Spinal cord (tissue), 10 donors: ENCODE measurements around the gene HES5. TPM values are rescaled to one million over a fixed set of nuclear protein-coding genes. Genes with fewer than 3 reads are reported as not detected.

Source experiments
- DNase-seq, 6 donors: peaks; one replicate each; pipeline versions ENCODE4 v3.0.0 to v3.0.0-alpha.2; 2013 to 2015; ENCODE audit warnings: low spot score in 6 of 6, low read depth in 4 of 6
- H3K27ac ChIP-seq: one replicate; pipeline ENCODE4 v1.5.1; 2013; ENCODE audit warnings: low read depth, low read length, control low read depth
- H3K27me3 ChIP-seq: one replicate; pipeline ENCODE4 v1.6.1; 2013; ENCODE audit warnings: low read length; ENCODE audit not compliant: control insufficient read depth, insufficient read depth
- H3K36me3 ChIP-seq: one replicate; pipeline ENCODE4 v1.6.1; 2013; ENCODE audit warnings: low read length; ENCODE audit not compliant: control insufficient read depth, insufficient read depth
- H3K4me1 ChIP-seq: one replicate; pipeline ENCODE4 v1.6.1; 2013; ENCODE audit warnings: low read length; ENCODE audit not compliant: control insufficient read depth, insufficient read depth
- H3K4me3 ChIP-seq: one replicate; pipeline ENCODE4 v1.5.1; 2013; ENCODE audit warnings: low read depth, low read length, control low read depth
- H3K9me3 ChIP-seq: one replicate; pipeline ENCODE4 v1.6.1; 2013; ENCODE audit warnings: low read length; ENCODE audit not compliant: control insufficient read depth, insufficient read depth
- WGBS: methylation state at CpG from one replicate; pipeline ENCODE4 v1.1.5; 2013; ENCODE audit warnings: missing lambda C conversion rate; ENCODE audit not compliant: insufficient coverage; 5-methylcytosine and 5-hydroxymethylcytosine counted together
- polyA plus RNA-seq, 2 donors: library from polyadenylated mRNA; unstranded; fragments of 120-200 nt; gene quantifications; one replicate each; pipeline ENCODE4 v1.2.1, GENCODE V29; 2013; ENCODE audit not compliant: insufficient read length in 2 of 2
- total RNA-seq, 2 donors: library from RNA; depleted of rRNA in 1 of 2; stranded (reverse); fragments of 120-200 nt in 1 of 2; fragments of >200 nt in 1 of 2; gene quantifications; one replicate each; pipeline versions ENCODE4 v1.2.3 to v1.2.4, GENCODE V29; 2013 to 2014
- donor health status: healthy.

The HES5 gene
- total and polyA plus RNA-seq, 4 donors, result 13.1 to 28.6 (median 19.1) TPM

- no peaks in the 10 kb centered on the region for H3K27me3 ChIP-seq
- no peaks in the 10 kb centered on the region for H3K9me3 ChIP-seq
- 93% methylated on average over 11 of the region's 11 CpGs for WGBS
- H3K4me3 ChIP-seq, result no peak overlapping the region
- no peak overlapping the region for H3K27ac ChIP-seq
- H3K36me3 ChIP-seq, result peaks cover 100% of the 10 kb centered on the region
- no peak for DNase-seq
- peaks cover 7% of the 10 kb centered on the region for H3K4me1 ChIP-seq
Measured at GRCh38 chr1:2509589-2509988, 20.5 kb downstream of the HES5 start.

DNA sequence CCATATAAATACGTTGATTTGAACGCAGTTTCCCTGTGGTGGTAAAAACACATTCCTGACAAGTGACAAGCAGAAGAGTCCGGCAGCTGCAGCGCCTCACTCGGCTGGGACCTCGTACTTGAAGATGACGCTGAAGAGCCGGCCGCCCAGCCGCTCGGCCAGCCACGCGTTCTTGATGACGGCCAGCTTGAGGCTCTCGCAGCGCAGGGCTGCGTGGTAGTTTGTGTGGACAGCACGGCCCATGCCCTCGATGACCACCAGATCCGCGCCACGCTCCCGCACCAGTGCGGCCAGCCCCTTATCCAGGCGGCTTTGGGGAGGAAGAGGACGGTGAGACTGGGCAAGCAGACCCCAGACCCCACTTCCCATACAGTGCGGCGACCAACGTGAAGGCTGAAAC is 21.3 kb downstream of the HES5 start:
- Histone ChIP-seq H3K36me3 (peaks cover 100% of the 10 kb centered on the region), H3K27ac (no peak overlapping the region), H3K9me3 (no peaks in the 10 kb centered on the region), H3K27me3 (no peaks in the 10 kb centered on the region), H3K4me1 (peaks cover 14% of the 10 kb centered on the region), H3K4me3 (no peak overlapping the region)
- no peak for DNase-seq
- 92% methylated on average over 29 of the region's 29 CpGs for WGBS

GRCh38 chr1:2508180-2508579 is 21.9 kb downstream of the HES5 start:
- DNase-seq, result no peak
- 85% methylated on average over 16 of the region's 24 CpGs for WGBS

GRCh38 chr1:2507744-2508155 is 22.3 kb downstream of the HES5 start:
- WGBS, result 89% methylated on average over 5 of the region's 6 CpGs
- DNase-seq, result no peak
- Histone ChIP-seq H3K4me3 (no peak overlapping the region), H3K4me1 (peaks cover 17% of the 10 kb centered on the region), H3K27ac (no peak overlapping the region), H3K36me3 (peaks cover 94% of the 10 kb centered on the region), H3K9me3 (no peaks in the 10 kb centered on the region), H3K27me3 (no peaks in the 10 kb centered on the region)

More at GRCh38 chr1:2508180-2508579, 21.9 kb downstream of the HES5 start:
- Histone ChIP-seq H3K27ac (no peak overlapping the region), H3K4me3 (no peak overlapping the region), H3K4me1 (peaks cover 17% of the 10 kb centered on the region), H3K36me3 (peaks cover 94% of the 10 kb centered on the region), H3K9me3 (no peaks in the 10 kb centered on the region), H3K27me3 (no peaks in the 10 kb centered on the region)

GRCh38 chr1:2506901-2507565 is 23.0 kb downstream of the HES5 start:
- H3K36me3 ChIP-seq, result peaks cover 94% of the 10 kb centered on the region
- no peak overlapping the region for H3K27ac ChIP-seq
- WGBS, result 70% methylated on average over 13 of the region's 15 CpGs
- peaks cover 17% of the 10 kb centered on the region for H3K4me1 ChIP-seq
- DNase-seq, result no peak
- no peak overlapping the region for H3K4me3 ChIP-seq
- no peaks in the 10 kb centered on the region for H3K9me3 ChIP-seq
- H3K27me3 ChIP-seq, result no peaks in the 10 kb centered on the region

DNA sequence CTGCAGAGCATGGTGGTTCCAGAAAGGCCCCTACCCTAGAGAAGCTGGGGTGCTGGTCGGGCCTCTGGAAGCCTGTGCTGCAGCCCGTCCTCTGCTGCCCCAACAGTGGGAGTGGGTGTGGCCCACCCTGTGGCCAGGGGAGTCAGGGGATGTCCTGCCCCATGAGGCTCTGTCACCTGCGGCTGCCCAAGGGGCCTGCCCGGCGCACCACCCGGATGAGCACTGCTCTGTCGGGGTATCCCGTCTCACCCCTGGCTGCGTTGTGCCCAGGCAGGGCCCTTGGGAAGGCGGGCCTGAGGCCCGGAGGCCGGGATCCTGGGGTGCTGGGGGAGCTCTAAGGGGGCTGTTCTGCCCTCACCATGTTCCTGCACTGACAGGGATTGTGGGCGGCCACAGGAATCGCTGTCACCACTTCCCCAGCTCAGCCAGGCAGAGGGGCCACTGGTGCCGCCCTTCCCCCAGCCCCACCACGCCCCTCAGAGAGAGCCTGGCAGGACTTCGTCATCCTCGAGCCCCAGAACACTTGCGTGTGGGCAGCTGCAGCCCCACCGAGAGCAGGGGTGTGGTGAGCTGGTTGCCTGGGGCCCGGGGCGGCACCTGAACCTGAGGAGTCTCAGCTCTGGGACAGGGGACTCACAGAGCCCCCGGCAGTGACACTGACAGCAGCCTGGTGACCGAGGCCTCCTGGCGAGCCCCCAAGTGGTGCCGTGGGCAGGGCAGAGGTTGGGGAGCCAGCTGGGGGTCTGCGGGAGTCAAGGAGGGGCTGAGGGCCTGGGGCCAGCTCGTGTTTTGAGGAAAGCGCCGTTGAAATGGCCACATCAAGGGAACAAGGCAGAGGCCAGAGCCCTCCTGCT is 23.8 kb downstream of the HES5 start:
- no peak for DNase-seq
- no peaks in the 10 kb centered on the region for H3K27me3 ChIP-seq
- 81% methylated on average over 28 of the region's 30 CpGs for WGBS
- peaks cover 94% of the 10 kb centered on the region for H3K36me3 ChIP-seq
- no peaks in the 10 kb centered on the region for H3K9me3 ChIP-seq
- no peak overlapping the region for H3K4me3 ChIP-seq
- H3K27ac ChIP-seq, result no peak overlapping the region
- H3K4me1 ChIP-seq, result peaks cover 17% of the 10 kb centered on the region

DNA sequence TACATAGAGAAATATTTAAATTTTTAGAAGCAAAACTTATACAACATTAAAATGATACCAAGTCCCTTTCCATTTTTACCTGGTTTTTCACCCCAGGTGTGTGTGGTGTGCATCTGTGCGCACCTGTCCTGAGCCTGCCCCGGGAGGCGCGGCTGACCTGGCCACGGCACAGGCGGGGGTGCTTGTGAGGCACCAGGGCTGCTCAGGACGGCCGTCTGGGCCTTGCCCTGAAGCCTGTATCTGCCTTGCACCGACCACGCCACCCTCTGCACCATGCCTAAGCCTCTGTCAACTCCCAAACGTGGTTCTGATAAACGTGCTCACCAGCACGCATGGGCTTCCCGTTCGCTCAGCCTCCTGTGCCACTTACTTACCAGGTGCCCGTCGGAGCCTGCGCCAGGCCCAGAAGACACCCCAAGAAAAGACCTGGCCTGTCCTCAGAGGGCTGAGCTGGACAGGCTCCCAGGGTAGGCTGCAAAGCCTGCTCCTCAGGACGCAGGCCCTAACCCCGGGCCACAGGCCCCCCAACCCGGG is 24.5 kb downstream of the HES5 start:
- no peak overlapping the region for H3K27ac ChIP-seq
- no peak overlapping the region for H3K4me3 ChIP-seq
- no peaks in the 10 kb centered on the region for H3K9me3 ChIP-seq
- H3K27me3 ChIP-seq, result no peaks in the 10 kb centered on the region
- no peak for DNase-seq
- H3K4me1 ChIP-seq, result peaks cover 22% of the 10 kb centered on the region
- 78% methylated on average over 21 of the region's 21 CpGs for WGBS
- H3K36me3 ChIP-seq, result peaks cover 90% of the 10 kb centered on the region

DNA sequence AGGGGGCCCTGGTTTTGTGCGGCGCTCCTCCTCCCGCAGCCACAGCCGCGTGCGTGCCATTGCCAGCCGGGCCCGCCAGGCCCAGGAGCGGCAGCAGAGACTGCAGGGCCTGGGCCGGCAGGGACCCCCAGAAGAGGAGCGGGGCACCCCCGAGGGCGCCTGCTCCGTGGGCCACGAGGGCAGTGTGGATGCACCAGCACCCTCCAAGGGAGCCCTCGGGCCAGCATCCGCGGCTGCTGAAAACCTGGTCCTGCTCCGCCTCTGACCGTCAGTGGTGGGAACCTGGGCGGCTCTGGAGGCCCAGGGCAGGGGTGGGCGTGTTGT is 25.2 kb downstream of the HES5 start:
- Histone ChIP-seq H3K27ac (no peak overlapping the region), H3K9me3 (no peaks in the 10 kb centered on the region), H3K36me3 (peaks cover 90% of the 10 kb centered on the region), H3K27me3 (no peaks in the 10 kb centered on the region), H3K4me1 (peaks cover 27% of the 10 kb centered on the region), H3K4me3 (no peak overlapping the region)
- 44% methylated on average over 22 of the region's 22 CpGs for WGBS
- no peak for DNase-seq

GRCh38 chr1:2504225-2504948 is 25.7 kb downstream of the HES5 start:
- H3K36me3 ChIP-seq, result peaks cover 90% of the 10 kb centered on the region
- peak in 1 of 6 donors; percentile 32 for DNase-seq
- H3K9me3 ChIP-seq, result no peaks in the 10 kb centered on the region
- no peaks in the 10 kb centered on the region for H3K27me3 ChIP-seq
- no peak overlapping the region for H3K27ac ChIP-seq
- H3K4me3 ChIP-seq, result no peak overlapping the region
- WGBS, result 73% methylated on average over 35 of the region's 36 CpGs
- peaks cover 27% of the 10 kb centered on the region for H3K4me1 ChIP-seq
